WTC11 (cell line): ENCODE measurements around the gene GSDMA. TPM values are rescaled to one million over a fixed set of nuclear protein-coding genes. Genes with fewer than 3 reads are reported as not detected.

Experiments
- ATAC-seq: fragments of 200-7000 bp; cut with Tn5 transposase; 2 replicates; pipeline ENCODE4 v1.10.0; 2021; ENCODE audit warnings: mild to moderate bottlenecking, moderate library complexity
- CTCF ChIA-PET: fragments of 300-600 bp; sonication (Branson Sonifier 250); formaldehyde crosslinking; loops from one replicate; lab custom pipeline; 2021; ENCODE audit warnings: antibody characterized with exemption; lab: Charles Lee
- POLR2A ChIA-PET: fragments of 350-600 bp; sonication (Branson Sonifier 250); formaldehyde crosslinking; loops from one replicate; lab custom pipeline; 2021; ENCODE audit warnings: antibody characterized with exemption; lab: Charles Lee
- DNase-seq: peaks from one replicate; pipeline ENCODE4 v3.0.0; 2021; ENCODE audit warnings: low spot score
- H3K27ac Mint-ChIP-seq: 2 replicates; pipeline ENCODE4 v1.8.0; 2021; ENCODE audit warnings: mixed read lengths
- H3K27me3 Mint-ChIP-seq: 2 replicates; pipeline ENCODE4 v1.8.0; 2021; ENCODE audit warnings: low read depth, mild to moderate bottlenecking, moderate library complexity, mixed read lengths
- H3K36me3 Mint-ChIP-seq: 2 replicates; pipeline ENCODE4 v1.8.0; 2021; ENCODE audit warnings: mixed read lengths
- H3K4me1 Mint-ChIP-seq: 2 replicates; pipeline ENCODE4 v1.8.0; 2022; ENCODE audit warnings: mixed read lengths
- H3K4me3 Mint-ChIP-seq: 2 replicates; pipeline ENCODE4 v1.8.0; 2021; ENCODE audit warnings: mild to moderate bottlenecking, moderate library complexity, mixed read lengths
- H3K9me3 Mint-ChIP-seq: 2 replicates; pipeline ENCODE4 v1.8.0; 2021; ENCODE audit warnings: mixed read lengths
- ATF2 ChIP-seq: sonication (generic); formaldehyde crosslinking; IDR thresholded peaks from 2 replicates; pipeline ENCODE4 v1.8.1; 2022; ENCODE audit warnings: low read depth, missing genetic modification reagents, borderline replicate concordance
- ATF3 ChIP-seq: sonication (generic); formaldehyde crosslinking; conservative IDR thresholded peaks from 2 replicates; pipeline ENCODE4 v1.8.1; 2022; ENCODE audit warnings: mild to moderate bottlenecking, missing genetic modification reagents
- CDX4 ChIP-seq: fragments of 250-450 bp; sonication (Bioruptor Pico); IDR thresholded peaks from 2 replicates; pipeline ENCODE4 v1.9.0; 2021; ENCODE audit warnings: moderate library complexity, mild to moderate bottlenecking, inconsistent platforms, borderline replicate concordance
- CTCF ChIP-seq: fragments of 200-600 bp; IDR thresholded peaks from 2 replicates; pipeline ENCODE4 v1.8.0; 2022; ENCODE audit warnings: antibody characterized with exemption
- E2F1 ChIP-seq: sonication (generic); formaldehyde crosslinking; IDR thresholded peaks from 2 replicates; pipeline ENCODE4 v1.8.0; 2022; ENCODE audit warnings: mild to moderate bottlenecking, missing genetic modification reagents
- EMX1 ChIP-seq: fragments of 250-450 bp; sonication (Bioruptor Pico); IDR thresholded peaks from 2 replicates; pipeline ENCODE4 v1.8.0; 2021; ENCODE audit warnings: mild to moderate bottlenecking
- ERG ChIP-seq: fragments of 250-450 bp; sonication (Bioruptor Pico); IDR thresholded peaks from 2 replicates; pipeline ENCODE4 v1.8.0; 2021; ENCODE audit warnings: mild to moderate bottlenecking
- GABPB1 ChIP-seq: sonication (generic); formaldehyde crosslinking; IDR thresholded peaks from 2 replicates; pipeline ENCODE4 v1.8.1; 2023; ENCODE audit warnings: mild to moderate bottlenecking, missing genetic modification reagents
- GRHL2 ChIP-seq: fragments of 250-450 bp; sonication (Bioruptor Pico); IDR thresholded peaks from 2 replicates; pipeline ENCODE4 v1.8.0; 2022; ENCODE audit warnings: mild to moderate bottlenecking, moderate library complexity; ENCODE audit not compliant: insufficient replicate concordance, severe bottlenecking
- GTF2I ChIP-seq: fragments of 250-450 bp; sonication (Bioruptor Pico); conservative IDR thresholded peaks from 2 replicates; pipeline ENCODE4 v1.4.0; 2021; ENCODE audit warnings: mild to moderate bottlenecking
- HMGA2 ChIP-seq: fragments of 250-450 bp; sonication (Bioruptor Pico); IDR thresholded peaks from 2 replicates; pipeline ENCODE4 v1.4.0; 2021; ENCODE audit warnings: mild to moderate bottlenecking, moderate library complexity
- MYBL2 ChIP-seq: sonication (generic); formaldehyde crosslinking; IDR thresholded peaks from 2 replicates; pipeline ENCODE4 v1.8.1; 2023; ENCODE audit warnings: mild to moderate bottlenecking, moderate library complexity, missing genetic modification reagents
- NFATC4 ChIP-seq: fragments of 250-450 bp; sonication (Bioruptor Pico); IDR thresholded peaks from 2 replicates; pipeline ENCODE4 v1.9.0; 2021; ENCODE audit warnings: mild to moderate bottlenecking
- PRDM15 ChIP-seq: sonication (generic); formaldehyde crosslinking; IDR thresholded peaks from 2 replicates; pipeline ENCODE4 v1.8.0; 2022; ENCODE audit warnings: missing genetic modification reagents
- ZBTB43 ChIP-seq: sonication (generic); formaldehyde crosslinking; IDR thresholded peaks from 2 replicates; pipeline ENCODE4 v1.8.1; 2023; ENCODE audit warnings: mild to moderate bottlenecking, missing genetic modification reagents
- ZNF121 ChIP-seq: sonication (generic); formaldehyde crosslinking; IDR thresholded peaks from 2 replicates; pipeline ENCODE4 v1.8.0; 2023; ENCODE audit warnings: missing genetic modification reagents
- ZNF219 ChIP-seq: sonication (generic); formaldehyde crosslinking; IDR thresholded peaks from 2 replicates; pipeline ENCODE4 v1.8.0; 2023; ENCODE audit warnings: missing genetic modification reagents, mild to moderate bottlenecking, borderline replicate concordance
- ZNF671 ChIP-seq: fragments of 250-450 bp; sonication (Bioruptor Pico); IDR thresholded peaks from 2 replicates; pipeline ENCODE4 v1.8.0; 2021; ENCODE audit warnings: mild to moderate bottlenecking
- total RNA-seq: library from RNA; stranded (reverse); gene quantifications from 3 replicates; pipeline ENCODE4 v1.2.3, GENCODE V29; 2021

GSDMA gene
- total RNA-seq, 1 experiment from 2014 or later = not detected

GRCh38 chr17:40017422-40018080 is 54.7 kb downstream of the GSDMA start:
- POLR2A ChIA-PET = interaction anchor here (0.6 to 1.2 kb wide), 3 partner anchors 12 to 96 kb away, joined by 3 read pairs; no protein-coding TSS in a partner anchor
- TF ChIP-seq CDX4 (CRISPR knock-in tag) (no peak), ERG (CRISPR knock-in tag) (no peak), ZNF121 (CRISPR knock-in tag) (no peak), GTF2I (CRISPR knock-in tag) (no peak), HMGA2 (CRISPR knock-in tag) (no peak), E2F1 (CRISPR knock-in tag) (no peak), ZNF219 (CRISPR knock-in tag) (no peak), NFATC4 (CRISPR knock-in tag) (no peak), ATF3 (no peak), GABPB1 (CRISPR knock-in tag) (no peak), ZBTB43 (CRISPR knock-in tag) (no peak), PRDM15 (CRISPR knock-in tag) (no peak), EMX1 (CRISPR knock-in tag) (no peak), MYBL2 (CRISPR knock-in tag) (no peak), ZNF671 (CRISPR knock-in tag) (no peak), CTCF (no peak), GRHL2 (CRISPR knock-in tag) (no peak), ATF2 (CRISPR knock-in tag) (no peak)
- TF ChIP-seq, all 79 proteins: peak for 0
- Mint-ChIP-seq H3K27me3 (no peaks in the 10 kb centered on the region), H3K9me3 (peaks cover under 1% of the 10 kb centered on the region; the same call in 1 of the 2 replicates), H3K4me3 (no peak overlapping the region), H3K27ac (no peak overlapping the region; the same call in 1 of the 2 replicates), H3K36me3 (peaks cover 12% of the 10 kb centered on the region), H3K4me1 (peaks cover 38% of the 10 kb centered on the region)
- ATAC-seq (no peak), DNase-seq (no peak)
- CTCF ChIA-PET = interaction anchor here (0.6 to 7.6 kb wide), 15 partner anchors 8 to 394 kb away, joined by 3 to 128 read pairs (median 4); partner anchors contain the start of gene NR1D1
